SKM-1 (cell line): Measurements from ENCODE around the gene POSTN.
"Not testable (repeated sequence)": the region's sequence is repeated elsewhere in the genome, so short reads cannot be mapped to it uniquely, and the experiment has no call there.

Experiments
- DNase-seq: peaks from one replicate; lab custom pipeline; 2025; ENCODE audit not compliant: unreplicated experiment; lab: John Stamatoyannopoulos, UW

The POSTN gene

DNA sequence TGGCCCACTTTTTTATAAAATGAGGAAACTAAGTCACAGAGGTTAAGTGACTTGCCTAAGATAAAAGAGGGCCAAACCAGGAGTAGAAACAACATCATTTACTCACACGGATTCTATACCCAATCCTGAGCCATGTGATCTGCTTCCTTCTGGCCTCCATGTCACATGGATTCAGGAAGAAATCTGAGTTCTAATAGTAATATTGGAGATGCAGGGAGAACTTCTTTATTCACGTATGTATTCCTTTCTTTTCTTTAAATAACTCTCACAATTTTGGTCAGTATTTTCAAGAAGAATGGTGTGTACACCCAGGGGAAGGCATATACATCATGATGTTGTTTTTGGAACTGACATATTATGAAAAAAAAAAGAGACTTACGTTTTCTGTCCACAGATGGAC is 1.8 kb downstream of the POSTN start:
- DNase-seq = no peak

DNA sequence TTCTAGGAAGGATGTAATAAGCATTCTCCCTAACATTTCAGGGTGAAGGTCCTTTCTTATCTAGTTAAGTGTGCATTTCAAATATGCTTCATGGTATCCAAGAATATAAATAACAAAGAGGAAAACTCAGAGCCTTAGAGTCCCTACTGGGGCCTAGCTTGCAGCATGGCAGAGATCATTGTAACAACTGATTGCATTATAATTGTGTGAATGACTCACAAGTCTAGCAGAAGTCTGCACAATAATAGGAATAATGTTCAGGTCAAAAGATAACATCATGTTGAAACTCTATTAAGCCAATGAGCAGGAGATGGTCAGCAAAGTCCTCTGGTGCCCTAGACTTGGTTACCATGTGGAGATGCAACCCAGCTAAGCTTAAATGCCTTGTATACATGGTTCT is 3.4 kb downstream of the POSTN start:
- DNase-seq = no peak

DNA sequence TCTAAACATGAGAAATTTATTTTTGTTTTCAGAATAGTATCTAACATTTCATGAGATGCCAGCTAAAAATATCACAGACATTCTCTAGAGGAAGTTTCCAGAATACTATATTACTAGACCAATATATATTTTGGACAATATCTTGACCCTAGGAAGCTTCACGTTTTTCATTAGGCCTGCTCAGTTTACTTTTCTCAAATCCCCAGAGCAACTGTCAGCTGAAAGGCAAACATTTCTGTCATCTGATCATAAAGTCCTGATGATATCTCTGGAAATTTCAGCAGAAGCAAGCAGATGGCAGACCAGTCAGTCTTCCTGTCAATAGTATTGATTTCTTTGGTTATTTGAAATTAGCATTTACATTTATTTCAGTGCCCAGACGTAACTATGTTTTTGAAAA is 4.0 kb downstream of the POSTN start:
- DNase-seq = no peak

DNA sequence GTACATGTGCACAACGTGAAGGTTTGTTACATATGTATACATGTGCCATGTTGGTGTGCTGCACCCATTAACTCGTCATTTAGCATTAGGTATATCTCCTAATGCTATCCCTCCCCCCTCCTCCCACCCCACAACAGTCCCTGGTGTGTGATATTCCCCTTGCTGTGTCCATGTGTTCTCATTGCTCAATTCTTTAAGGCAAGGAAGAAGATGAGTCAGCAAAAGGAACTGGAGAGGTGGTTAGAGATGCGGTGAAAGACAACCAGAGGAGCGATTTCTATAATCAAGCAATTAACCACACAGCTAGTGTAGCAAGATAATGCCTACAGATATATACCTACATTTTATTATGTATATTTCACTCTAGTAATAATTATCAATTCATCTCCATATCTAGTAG is 9.2 kb downstream of the POSTN start:
- not testable (repeated sequence) for DNase-seq

DNA sequence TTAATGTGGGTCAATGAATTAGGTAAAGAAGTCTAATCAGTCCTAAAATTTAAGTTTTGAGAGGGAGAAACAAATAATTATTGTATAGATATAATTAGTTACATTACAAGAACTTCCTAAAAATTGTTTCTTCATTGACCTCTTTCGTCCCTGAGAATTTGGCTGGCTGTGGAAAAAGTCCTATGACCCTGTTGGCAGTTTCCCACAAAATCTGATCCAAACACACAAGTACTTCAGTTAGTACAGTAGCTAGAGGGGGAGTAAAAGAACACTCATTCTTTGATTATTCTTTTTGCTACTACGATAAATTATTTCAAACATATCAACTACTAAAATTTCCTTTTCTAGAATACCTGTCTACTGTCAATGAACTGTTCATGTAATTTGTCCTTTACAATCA is 11.3 kb downstream of the POSTN start:
- DNase-seq = no peak

DNA sequence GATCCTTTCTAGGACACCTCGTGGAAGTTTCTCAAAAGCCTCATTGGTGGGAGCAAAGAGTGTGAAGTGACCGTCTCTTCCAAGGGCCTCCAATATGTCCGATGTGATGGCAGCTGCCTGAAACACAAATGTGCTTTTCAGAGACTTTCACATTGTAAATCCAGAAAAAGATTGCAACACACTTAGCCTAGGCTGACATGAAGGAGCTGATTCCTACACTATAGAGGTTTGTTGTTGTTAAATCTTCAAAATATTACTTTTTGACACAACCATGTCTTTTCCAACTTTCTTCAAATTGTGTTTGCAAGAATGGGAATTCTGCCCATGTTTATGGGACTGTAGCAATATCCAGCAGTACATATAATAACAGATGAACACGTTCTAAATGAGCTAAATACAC is 12.4 kb downstream of the POSTN start:
- no peak for DNase-seq

DNA sequence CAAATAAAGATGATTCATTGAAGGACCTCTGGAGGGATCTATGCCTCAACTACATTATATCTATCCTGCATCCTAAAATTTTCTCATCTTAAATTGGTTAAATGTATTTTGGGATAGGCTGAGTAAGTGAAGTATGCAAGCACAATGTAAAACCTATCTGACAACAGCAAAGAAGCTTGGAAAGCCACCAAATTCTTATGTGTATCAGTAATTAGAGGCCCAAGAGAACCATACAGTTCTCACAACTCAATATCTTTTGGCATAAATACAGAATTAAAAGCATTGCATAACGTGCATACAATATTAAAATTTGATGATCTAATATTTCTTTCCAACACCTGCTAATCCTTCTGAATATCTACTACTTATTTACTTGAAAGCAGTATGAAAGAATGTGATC is 13.0 kb downstream of the POSTN start:
- no peak for DNase-seq

DNA sequence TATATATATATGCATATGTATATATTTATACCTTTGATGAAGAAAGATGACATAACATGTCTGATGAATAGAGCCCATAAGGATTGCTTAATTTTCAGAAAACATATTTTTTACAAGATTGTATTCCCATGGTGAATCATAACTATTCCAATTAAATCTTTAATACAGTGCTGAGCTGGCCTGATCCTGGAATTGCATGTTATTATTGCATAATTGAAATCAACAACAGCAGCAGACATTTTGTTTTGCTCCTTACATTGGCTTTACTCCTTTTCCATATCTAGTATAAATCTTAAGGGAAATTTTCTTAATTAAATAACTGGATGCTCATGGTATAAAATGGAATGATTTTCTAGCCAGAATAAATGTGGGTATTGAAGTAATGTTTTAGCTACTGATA is 22.0 kb downstream of the POSTN start:
- DNase-seq = no peak

DNA sequence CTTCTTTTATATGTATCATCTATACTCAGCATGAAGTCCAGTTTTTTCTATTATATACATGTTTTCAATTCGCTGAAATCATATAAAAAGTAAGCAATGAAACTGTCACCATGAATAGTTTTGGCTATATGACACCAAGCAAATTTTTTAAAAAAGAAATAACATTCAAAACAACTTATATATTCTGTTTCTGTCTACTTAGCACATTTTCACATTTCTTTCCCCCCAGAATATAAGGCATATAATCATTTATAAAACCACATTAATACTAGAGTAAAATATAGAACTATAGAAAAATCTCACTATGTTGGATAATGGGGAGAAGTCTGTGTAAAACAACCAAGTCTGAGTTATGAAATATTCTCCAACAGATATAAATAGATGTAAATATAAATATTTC is 33.1 kb downstream of the POSTN start:
- DNase-seq = no peak

DNA sequence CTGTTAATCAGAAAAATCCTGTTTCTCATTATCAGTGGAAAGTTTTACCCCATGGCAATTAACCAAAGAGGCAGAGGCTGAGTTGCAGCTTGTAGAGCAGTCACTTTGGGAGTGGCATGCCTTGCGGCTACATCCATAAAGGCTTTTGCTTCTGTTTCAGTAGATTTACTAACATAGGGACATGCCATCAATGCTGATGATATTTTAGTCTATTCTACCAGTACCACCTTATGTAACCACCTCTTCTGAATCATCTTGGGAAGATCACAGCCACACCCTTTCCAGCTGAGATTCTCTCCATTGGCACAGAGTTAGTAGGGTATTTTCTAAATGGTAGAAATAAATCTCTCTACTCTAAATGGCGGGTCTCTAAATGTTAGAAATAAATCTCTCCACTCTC is 37.5 kb downstream of the POSTN start:
- no peak for DNase-seq

DNA sequence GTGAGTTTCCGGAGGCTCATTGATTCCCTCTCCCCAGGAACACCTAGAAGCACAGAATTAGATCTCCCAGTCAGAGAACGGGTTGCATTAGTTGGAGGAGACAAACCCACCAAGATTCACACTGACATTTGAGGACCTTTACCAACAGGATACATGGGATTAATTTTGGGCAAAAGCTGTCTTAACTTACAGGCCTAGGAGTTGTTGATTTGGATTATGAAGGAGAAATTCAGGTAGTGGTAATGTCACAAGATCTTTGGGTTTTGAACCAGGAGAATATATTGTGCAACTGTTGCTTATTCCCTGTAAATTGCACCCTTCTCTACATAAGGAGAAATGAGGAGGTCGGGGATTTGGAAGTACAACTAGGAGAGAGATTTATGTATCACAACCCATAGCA is 38.0 kb downstream of the POSTN start:
- no peak for DNase-seq

DNA sequence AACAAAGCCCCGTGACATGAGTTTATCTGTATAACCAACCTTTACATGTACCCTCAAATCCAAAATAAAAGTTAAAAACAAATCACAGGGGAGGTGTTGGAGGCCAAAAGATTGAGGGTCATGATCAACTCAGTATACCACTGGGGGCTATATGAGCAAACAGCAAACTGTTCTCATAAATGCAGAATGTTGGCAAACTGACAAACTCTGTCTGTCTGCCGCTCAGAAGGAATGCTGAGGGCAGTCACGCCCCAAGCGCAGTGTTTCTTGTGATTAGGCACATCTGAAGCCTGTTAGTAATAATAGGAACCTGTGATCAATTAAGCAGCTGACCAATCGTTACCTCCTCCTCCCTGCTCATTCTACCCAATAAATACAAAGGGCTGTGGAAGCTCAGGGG is 39.8 kb downstream of the POSTN start:
- not testable (repeated sequence) for DNase-seq

DNA sequence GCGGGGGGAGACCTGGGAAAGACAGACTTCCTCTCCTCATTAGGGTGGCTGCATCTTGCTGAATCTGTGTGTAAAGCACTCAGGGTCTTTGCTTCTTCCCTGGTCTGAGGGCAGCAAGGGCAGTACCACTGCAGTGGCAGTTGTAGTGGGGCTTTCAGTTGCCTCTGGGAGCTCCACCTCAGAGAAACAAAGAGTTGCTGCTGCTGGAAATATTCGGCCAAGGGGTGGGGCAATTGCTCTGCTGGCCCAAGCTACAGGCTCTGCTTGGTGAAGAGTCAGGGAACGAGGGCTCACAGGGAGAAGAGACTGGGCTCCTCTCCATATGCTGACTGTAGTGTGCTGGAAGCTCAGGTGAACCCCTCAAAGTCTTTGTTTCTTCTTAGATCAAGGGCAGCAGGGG is 52.5 kb downstream of the POSTN start:
- DNase-seq = no peak

DNA sequence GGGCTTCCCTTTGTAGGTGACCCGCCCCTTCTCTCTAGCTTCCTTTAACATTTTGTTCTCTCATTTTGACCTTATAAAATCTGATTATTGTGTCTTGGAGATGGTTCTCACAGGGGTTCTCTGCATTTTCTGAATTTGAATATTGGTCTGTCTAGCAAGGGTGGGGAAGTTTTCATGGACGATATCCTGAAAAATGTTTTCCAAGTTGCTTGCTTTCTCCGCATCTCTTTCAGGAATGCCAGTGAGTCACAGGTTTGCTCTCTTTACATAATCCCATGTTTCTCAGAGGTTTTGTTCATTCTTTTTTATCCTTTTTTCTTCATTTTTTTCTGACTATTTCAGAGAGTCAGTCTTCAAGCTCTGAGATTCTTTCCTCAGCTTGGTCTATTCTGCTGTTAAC is 53.6 kb downstream of the POSTN start:
- DNase-seq = no peak

DNA sequence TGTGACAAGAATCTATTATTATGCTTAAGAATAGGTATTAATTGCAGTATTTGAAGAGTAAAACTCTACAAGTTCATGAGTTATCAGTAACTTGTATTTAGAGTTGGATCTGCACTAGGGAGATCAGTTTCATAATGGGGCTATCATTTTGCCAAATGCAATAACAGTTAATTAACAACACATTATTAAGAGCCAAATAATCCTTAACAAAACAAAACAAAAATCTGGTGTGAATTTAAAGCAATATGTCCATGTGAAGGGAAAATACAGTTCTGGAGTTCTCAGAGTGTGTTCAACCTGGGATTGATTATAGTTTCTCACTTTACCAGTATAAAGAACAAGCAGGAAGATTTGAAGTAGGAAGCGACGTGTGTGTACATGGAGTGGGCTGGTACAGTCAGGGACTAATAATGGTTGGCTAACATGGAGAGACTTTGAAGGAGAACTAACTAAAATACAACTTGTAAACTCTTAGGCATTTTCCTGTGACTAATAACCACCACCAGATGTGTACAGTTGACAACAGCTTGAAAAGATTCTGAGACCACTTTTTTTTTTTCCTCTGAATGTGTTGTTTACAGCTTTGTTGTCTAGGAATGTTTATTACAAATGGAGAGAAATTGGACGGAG is 58.5 kb downstream of the POSTN start:
- no peak for DNase-seq

DNA sequence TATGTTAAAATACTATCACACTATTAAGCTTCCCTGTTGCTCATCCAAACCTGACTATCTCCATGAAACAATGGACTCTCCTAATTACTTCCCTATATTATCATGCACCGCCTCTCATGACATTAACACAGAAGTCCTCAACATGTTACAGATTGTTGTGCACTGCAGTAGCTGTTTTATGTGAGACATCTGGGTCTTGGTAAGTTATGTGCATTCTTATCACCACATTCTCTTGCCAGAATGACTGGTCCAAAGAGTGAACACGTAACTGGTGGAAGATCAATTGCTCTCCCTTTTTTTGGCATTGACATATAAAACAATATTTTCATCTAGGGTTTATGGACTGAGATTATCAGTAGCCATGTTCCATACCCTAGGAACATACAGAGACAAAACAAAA is 59.4 kb downstream of the POSTN start:
- no peak for DNase-seq

DNA sequence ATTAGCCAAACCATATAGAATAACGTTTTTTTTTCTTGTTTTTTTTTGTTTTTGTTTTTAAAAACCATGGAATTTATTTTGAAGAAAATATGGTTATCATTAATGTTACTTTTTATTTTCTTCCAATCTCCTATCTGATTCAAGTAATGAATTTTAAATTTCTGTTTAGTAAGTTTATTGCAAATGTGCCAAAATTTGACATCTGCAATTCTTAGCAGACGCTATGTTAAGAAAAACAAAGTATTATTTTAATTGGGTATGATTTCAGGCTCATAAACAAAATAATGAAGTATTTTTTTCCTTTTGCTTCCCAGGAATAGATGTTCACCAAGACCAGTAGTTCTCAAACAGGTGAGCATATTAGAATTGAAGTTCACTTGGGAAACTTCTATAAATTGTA is 63.1 kb downstream of the POSTN start:
- DNase-seq = no peak

DNA sequence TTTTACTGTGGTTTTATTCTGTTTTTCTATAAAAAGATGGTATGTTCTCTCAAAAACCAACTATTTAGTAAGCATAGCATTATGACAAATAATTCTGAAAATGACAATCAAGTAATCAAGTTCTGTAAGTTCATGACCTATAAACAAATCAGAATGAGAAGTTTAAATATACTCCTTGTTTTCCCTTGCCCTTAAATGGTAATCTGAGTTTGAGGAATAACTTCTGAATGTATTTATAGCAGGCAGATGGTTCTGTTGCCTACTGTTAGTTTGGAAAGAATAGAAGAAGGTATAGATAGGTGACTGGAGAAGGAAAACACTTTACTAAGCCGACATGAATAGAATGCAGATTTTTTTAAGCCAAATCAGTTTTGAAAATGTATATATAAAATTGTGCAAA is 63.9 kb downstream of the POSTN start:
- no peak for DNase-seq

DNA sequence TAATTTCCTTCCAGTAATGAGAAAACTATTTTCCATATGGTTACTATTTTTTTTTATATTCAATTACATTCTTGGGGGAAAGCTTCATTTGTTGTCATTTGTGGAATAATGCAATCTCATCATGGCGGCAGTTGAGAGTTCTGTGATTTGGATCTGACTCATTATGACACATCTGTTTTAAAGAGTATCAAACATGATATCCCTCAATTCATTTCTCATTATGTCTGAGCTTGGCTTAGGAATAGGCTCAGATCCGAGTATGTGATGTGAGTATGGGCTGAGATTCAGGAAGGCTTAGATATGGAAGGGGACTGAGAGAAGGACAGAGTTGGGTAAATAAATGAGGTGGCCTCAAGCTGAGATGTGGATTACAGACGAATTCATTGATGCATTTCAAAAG is 64.4 kb downstream of the POSTN start:
- DNase-seq = no peak

DNA sequence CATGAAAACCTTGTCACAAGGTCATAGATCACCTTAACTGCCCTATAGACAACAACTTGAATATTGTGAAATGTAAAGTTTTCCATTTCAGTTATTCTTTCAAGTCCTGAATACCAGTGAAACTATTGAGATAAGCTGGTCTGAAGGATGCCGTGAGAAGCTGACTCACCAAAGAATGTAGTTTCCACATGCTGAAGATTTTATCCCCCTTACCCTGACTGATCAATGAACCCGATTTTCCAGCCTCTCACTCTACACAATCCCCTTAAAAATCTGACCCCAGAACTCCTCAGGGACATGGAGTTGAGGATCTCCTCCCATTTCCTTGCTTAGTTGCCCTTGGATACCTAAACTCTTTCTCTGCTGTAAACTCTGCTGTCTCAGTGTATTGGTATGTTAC is 67.5 kb downstream of the POSTN start:
- no peak for DNase-seq

DNA sequence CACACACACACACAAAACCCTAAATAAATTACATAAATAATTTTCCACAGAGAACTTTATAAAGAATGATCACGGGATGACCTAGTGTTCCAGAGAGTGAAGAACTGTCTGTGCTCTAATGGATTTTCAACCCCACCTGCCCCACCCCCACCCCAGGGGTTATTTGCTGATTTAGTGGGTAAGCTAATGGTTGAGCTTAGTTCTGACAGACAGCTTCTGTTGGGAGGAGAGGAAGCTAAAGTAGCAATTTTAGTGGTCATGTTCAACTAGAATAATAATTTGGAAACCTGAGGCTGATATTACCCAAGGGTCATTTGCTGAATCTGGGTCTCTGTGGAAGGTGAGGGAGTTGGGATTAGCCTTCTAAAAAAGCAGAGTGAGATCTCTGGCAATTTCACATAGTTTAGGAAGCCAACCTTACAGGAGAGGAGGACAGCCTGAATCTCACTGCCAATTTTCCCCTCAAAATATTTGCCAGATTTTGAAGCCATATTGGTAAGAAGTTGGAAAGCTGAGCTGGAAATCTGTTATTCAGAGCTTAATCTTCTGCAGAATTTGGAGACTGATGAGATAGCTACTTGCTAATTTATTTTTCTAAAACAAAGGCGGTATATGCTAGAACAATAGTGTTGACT is 68.7 kb downstream of the POSTN start:
- DNase-seq = no peak

DNA sequence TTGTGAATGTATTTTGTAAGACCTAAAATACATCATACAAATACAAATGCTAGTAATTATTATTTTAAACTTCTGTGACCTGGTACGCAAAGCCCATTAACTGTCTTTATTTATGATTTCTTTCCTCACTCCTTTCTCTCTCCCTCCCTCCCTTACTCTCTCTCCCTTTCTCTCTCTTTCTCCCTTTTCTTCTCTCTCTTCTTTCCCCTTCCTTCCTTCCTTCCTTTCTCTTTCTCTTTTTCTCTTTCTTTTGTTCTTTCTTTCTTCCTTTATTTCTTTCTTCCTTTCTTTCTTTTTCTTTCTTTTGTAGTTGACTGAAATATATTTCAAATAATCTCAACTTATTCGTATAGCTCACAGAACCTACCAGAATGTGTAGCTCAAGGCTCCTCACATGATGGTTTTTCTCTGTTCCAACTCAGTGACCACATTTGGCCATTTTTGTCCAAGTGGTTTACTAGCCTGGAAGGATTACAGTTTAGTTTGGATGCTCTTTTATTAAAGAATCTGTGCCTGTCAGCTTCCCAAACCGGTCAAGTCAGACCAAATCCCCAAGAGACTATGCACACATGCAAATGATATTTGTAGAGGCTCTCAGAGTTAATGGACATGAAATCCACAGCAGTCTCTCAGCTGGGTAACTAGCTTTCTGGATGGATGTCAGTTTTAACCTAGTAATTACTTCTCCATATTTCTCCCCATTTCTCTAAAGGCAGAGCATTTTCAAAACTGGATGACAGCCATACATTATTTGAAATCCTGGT is 71.7 kb downstream of the POSTN start:
- DNase-seq = no peak

DNA sequence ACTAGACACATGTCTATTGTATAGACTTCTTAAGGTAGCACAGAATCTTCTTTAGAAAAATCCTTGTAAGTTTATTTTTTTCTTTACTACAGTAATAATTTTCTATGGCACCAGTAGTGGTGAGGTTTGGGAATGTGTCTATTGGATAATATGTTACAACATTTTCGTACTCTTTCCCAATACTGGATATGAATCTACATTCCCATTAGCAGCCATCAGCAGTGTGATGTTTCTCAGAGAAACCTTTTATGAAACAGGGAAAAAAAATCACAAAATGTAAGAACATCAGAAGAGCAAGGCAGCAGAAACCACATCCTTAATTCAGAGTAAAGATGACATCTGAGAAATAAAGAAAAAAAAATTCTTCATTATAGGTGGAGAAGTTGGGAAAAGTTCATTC is 83.3 kb downstream of the POSTN start:
- no peak for DNase-seq
